GM18868 (cell line): Measurements from ENCODE around the gene ROPN1B.

Experiments used
- ATAC-seq: cut with Tn5 transposase; IDR thresholded peaks from one replicate; pipeline ENCODE4 v1.9.1; 2021; ENCODE audit warnings: mild to moderate bottlenecking, moderate library complexity; ENCODE audit not compliant: unreplicated experiment

Gene ROPN1B

GRCh38 chr3:126026277-126026751 is 57.3 kb downstream of the ROPN1B start:
- ATAC-seq: no peak

- ATAC-seq: no peak
Observed at GRCh38 chr3:126026761-126027160, 57.8 kb downstream of the ROPN1B start.

- ATAC-seq: no peak
Observed at GRCh38 chr3:126028096-126028495, 59.1 kb downstream of the ROPN1B start.

GRCh38 chr3:126029241-126029640 is 60.3 kb downstream of the ROPN1B start:
- ATAC-seq: no peak

GRCh38 chr3:126030455-126030854 is 61.5 kb downstream of the ROPN1B start:
- ATAC-seq: no peak

- ATAC-seq: no peak
Observed at GRCh38 chr3:126031981-126032471, 63.0 kb downstream of the ROPN1B start.
